Skin epidermis (tissue), 12 donors: ENCODE results near the gene ITGAX.
"Not testable (repeated sequence)": the region's sequence is repeated elsewhere in the genome, so short reads cannot be mapped to it uniquely, and the experiment has no call there.

Experiments
- H3K27ac ChIP-seq, 21 experiments: fragments of 200-600 bp; sonication (generic) in 11 of 21; one replicate each; pipeline ENCODE4 v1.5.0; 2020; ENCODE audit warnings: mild to moderate bottlenecking in 3 of 21, inconsistent platforms in 2 of 21, moderate library complexity in 2 of 21
- H3K4me3 ChIP-seq, 7 experiments: fragments of 200-600 bp; sonication (generic) in 2 of 7; one replicate each; pipeline ENCODE4 v1.5.0; 2020; ENCODE audit warnings: inconsistent platforms in 2 of 7, mild to moderate bottlenecking in 2 of 7, moderate library complexity in 1 of 7

ITGAX gene

DNA sequence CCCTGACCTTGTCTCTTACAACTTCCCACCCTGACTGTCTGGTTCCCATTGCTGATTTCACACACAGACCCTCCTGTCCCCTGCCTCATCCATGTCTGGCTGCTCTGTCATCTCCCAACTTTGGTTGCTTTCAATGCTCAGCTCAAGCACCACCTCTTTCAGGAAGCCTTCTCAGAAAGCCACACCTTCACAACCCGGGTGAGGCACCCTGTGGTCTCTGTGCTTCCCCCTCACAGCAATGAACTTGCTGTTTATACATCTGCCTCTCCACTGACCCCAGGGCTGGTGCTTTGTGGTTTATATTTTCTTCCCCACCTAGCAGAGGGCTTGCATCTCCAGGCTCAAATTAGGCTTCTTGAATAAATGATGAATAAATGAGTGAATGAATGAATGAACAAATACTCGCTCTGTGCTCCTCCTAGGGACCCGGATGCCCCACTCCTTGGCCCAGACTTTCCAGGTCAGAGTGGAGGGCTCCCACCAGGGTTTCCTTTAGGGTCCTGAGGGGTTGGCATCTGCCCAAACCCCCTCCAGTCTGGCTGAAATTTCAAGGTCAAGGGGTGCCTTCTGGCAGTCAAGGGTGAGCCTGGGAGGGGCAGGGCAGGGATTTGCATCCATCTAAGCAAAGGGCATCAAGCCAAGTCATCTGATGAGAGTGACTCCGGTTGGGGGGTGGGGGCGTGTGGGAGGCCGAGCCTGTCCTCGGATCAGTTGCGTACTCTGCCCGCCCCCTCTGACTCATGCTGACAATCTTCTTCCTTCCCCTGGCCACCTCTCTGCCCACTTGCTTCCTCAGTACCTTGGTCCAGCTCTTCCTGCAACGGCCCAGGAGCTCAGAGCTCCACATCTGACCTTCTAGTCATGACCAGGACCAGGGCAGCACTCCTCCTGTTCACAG, at the start of gene ITGAX:
ITGAX (plus strand) TSS at position 783 of the 898 bp plus-strand sequence; CDS start at position 862, 79 bp downstream.
- Histone ChIP-seq H3K27ac (peak within 1 kb of the TSS in 15 of 21 experiments; percentile 8 to 79 (median 51)), H3K4me3 (peak within 1 kb of the TSS in 4 of 7 experiments; percentile 7 to 30 (median 20))

DNA sequence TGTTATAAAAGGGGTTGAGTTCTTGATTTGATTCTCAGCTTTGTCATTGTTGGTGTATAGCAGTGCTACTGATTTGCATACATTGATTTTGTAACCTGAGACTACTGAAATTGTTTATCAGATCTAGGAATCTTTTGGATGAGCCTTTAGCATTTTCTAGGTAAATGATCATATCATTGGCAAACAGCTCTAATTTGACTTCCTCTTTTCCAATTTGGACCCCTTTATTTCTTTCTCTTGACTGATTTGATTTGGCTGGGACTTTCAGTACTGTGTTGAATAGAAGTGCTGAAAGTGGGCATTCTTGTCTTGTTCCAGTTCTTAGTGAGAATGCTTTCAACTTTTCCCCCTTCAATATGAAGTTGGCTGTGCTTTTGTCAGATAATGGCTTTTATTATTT, 49.8 kb upstream of the ITGAX start:
- Histone ChIP-seq H3K27ac (no peak overlapping the region), H3K4me3 (no peak overlapping the region)

DNA sequence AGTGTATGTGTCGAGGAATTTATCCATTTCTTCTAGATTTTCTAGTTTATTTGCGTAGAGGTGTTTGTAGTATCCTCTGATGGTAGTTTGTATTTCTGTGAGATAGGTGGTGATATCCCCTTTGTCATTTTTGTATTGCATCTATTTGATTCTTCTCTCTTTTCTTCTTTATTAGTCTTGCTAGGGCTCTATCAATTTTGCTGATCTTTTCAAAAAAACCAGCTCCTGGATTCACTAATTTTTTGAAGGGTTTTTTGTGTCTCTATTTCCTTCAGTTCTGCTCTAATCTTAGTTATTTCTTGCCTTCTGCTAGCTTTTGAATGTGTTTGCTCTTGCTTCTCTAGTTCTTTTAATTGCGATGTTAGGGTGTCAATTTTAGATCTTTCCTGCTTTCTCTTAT, 46.6 kb upstream of the ITGAX start:
- H3K27ac ChIP-seq, H3K4me3 ChIP-seq: not testable (repeated sequence)

DNA sequence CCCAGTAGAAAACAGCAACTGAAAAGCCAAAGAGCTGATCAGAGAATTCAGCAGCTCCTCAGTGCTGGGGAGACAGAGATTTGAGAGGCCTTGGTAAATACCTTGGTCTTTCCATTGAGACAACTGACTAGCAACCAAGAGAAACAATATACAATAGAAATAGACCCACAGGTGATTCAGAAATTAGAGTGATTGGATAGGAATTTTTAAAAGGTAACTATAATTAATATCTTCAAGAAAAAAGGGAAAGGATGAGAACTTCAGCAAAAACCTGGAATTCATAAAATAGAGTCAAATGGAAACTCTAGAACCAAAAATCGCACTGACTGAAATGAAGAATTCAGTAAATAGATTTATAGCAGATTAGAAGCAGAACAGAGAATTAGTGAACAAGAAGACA, 32.5 kb upstream of the ITGAX start:
- Histone ChIP-seq H3K4me3 (no peak overlapping the region), H3K27ac (no peak overlapping the region)

DNA sequence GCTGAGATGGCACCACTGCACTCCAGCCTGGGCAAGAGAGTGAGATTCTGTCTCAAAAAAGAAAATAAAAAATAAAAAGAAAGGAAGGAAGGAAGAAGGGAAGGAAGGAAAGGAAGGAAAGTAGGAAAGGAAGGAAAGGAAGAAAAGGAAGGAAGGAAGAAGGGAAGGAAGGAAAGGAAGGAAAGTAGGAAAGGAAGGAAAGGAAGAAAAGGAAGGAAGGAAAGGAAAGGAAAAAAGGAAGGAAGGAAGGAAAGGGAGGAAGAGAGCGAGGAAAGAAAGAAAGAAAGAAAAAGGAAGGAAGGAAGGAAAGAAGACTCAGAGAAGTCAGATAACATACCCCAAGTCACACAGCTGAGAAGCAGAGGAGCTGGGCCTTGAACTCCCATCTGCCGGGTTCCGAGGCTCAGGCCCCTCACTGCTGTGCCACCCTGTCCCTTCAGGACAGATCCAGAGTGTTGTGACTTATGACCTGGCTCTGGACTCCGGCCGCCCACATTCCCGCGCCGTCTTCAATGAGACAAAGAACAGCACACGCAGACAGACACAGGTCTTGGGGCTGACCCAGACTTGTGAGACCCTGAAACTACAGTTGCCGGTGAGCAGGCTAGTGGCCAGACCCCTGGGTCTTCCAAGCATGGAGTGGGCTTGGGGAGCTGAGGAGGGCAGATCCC, 30.9 kb upstream of the ITGAX start:
- Histone ChIP-seq H3K27ac (no peak overlapping the region), H3K4me3 (no peak overlapping the region)

DNA sequence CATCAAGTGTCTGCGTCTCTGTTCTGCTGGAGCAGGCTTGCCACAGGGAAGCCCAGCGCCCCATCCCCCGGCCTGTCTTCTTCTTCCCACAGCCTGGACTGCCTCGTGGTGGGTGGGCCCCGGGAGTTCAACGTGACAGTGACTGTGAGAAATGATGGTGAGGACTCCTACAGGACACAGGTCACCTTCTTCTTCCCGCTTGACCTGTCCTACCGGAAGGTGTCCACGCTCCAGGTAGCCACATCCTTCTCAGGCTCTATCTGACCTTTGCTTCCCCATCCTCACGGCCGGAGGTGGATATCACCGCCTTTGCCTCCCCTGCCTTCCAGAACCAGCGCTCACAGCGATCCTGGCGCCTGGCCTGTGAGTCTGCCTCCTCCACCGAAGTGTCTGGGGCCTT, 29.8 kb upstream of the ITGAX start:
- Histone ChIP-seq H3K4me3 (no peak overlapping the region), H3K27ac (no peak overlapping the region)

DNA sequence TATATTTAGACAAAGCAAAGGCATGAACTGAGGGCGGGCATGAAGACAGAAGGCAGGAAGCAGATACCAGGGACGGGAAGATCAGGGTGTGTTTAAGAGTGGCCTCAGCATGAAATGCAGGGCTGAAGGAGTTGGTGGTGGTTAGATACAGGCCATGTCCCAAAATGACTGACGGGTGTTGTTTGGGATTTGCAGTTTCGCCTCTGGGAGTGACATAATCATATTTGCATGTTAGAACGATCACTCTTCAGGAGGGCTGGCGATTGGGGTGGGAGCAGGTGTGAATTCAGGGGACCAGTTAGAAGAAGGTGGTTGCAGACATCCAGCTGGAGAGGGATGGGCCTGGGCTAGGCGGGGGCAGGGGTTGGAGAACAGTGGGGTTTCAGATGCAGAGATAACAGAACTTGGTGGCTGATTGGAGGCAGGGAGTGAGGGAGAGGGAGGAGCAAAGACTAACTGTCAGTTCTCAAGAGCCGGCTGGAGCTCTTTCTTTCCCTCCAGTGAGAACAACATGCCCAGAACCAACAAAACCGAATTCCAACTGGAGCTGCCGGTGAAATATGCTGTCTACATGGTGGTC, 27.2 kb upstream of the ITGAX start:
- Histone ChIP-seq H3K4me3 (no peak overlapping the region), H3K27ac (no peak overlapping the region)

DNA sequence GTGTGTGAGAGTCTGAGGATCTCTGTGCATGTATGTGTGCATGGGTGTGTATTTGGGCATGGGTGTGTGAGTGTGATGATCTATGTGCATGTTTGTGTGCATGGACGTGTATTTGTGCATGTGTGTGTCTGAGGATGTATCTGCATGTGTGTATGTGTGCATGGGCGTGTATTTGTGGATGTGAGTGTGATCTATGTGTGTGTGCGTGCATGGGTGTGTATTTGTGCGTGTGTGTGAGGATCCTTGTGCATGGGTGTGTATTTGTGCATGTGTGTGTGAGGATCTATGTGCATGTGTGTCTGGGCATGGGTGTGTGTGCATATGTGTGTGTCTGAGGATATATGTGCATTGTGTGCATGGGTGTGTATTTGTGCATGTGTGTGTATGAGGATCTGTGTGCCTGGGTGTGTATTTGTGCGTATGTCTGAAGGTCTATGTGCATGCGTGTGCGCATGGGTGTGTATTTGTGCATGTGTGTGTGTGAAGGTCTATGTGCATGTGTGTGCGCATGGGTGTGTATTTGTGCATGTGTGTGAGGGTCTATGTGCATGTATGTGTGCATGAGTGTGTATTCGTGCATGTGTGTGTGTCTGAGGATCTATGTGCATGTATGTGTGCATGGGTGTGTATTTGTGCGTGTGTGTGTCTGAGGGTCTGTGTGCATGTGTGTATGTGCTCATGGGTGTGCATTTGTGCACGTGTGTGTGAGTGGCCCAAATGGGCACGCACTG, 26.5 kb upstream of the ITGAX start:
- H3K27ac ChIP-seq = no peak overlapping the region
- no peak overlapping the region for H3K4me3 ChIP-seq

DNA sequence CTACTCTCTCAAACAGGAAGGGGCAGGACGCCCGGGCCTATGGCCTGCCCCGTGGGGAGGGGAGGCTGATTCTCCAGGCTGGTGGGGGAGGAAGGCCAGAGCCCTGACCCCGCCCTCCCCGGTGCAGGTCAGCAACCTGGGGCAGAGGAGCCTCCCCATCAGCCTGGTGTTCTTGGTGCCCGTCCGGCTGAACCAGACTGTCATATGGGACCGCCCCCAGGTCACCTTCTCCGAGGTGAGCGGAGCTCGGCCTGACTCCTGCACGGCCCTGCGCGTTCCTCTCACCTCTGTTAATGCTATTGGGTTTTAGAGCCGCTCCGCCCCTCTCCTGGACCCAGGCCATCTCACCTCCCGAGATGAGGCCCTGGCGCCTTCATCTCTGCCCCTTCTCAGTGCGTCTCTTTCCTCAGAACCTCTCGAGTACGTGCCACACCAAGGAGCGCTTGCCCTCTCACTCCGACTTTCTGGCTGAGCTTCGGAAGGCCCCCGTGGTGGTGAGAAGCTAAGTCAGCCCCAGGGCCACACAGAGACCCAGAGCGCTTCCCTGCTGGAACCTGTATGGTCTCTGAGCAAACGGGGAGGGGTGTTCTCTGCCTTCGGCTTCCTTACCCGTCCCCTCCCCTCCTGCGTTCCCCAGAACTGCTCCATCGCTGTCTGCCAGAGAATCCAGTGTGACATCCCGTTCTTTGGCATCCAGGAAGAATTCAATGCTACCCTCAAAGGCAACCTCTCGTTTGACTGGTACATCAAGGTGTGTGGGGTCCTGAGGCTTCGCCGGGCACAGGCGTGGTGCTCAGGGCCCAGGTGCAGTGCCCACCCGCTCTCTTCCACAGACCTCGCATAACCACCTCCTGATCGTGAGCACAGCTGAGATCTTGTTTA, 25.1 kb upstream of the ITGAX start:
- Histone ChIP-seq H3K27ac (no peak overlapping the region), H3K4me3 (no peak overlapping the region)

DNA sequence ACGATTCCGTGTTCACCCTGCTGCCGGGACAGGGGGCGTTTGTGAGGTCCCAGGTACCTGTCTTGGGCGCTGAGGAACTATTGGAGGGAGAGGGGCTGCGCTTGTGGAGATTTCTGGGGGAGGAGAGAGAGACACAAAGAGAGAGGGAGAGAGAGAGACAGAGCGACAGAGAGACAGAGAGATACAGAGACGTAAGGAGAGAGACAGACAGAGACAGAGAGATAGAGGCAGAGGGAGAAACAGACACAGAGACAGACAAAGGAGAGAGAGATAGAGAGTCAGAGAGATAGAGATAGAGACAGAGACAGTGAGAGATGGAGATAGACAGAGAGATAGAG, 24.5 kb upstream of the ITGAX start:
- no peak overlapping the region for H3K27ac ChIP-seq

DNA sequence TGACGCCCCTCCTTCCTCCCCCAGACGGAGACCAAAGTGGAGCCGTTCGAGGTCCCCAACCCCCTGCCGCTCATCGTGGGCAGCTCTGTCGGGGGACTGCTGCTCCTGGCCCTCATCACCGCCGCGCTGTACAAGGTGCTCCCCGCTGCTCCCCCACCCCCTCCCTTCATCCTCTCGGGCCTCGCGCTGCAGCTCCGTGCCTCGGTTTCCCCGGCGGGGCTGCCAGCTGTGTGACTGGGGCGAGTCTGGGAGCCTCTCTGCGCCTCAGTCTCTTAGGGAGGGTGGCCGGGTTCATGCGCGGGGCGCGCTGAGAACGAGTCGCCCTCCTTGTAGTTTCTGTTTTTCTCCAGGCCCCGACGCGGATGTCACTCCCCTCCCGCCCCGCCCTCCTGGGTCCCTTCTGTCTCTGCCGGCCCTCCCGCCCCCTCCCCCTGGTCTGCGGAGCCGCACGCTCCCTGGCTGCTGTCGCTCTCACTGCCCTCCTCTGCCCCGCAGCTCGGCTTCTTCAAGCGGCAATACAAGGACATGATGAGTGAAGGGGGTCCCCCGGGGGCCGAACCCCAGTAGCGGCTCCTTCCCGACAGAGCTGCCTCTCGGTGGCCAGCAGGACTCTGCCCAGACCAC, 23.7 kb upstream of the ITGAX start:
- peak overlapping the region in 1 of 21 experiments; percentile 5 for H3K27ac ChIP-seq
- H3K4me3 ChIP-seq = peak overlapping the region; percentile 15 to 33 (median 30)

More for the DNA sequence above, 24.5 kb upstream of the ITGAX start:
- peak overlapping the region in 1 of 7 experiments; percentile 31 for H3K4me3 ChIP-seq

DNA sequence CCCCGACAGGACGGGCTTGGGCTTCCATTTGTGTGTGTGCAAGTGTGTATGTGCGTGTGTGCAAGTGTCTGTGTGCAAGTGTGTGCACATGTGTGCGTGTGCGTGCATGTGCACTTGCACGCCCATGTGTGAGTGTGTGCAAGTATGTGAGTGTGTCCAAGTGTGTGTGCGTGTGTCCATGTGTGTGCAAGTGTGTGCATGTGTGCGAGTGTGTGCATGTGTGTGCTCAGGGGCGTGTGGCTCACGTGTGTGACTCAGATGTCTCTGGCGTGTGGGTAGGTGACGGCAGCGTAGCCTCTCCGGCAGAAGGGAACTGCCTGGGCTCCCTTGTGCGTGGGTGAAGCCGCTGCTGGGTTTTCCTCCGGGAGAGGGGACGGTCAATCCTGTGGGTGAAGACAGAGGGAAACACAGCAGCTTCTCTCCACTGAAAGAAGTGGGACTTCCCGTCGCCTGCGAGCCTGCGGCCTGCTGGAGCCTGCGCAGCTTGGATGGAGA, 23.1 kb upstream of the ITGAX start:
- H3K4me3 ChIP-seq = peak overlapping the region in 3 of 7 experiments; percentile 15 to 33 (median 30)
- no peak overlapping the region for H3K27ac ChIP-seq

DNA sequence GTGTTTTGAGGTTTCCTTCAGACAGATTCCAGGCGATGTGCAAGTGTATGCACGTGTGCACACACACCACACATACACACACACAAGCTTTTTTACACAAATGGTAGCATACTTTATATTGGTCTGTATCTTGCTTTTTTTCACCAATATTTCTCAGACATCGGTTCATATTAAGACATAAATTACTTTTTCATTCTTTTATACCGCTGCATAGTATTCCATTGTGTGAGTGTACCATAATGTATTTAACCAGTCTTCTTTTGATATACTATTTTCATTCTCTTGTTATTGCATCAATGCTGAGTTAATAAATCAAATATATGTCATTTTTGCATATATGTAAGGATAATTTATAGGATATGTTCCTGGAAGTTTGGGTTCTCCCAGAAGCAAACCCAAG, 22.4 kb upstream of the ITGAX start:
- H3K4me3 ChIP-seq = no peak overlapping the region
- H3K27ac ChIP-seq = no peak overlapping the region

DNA sequence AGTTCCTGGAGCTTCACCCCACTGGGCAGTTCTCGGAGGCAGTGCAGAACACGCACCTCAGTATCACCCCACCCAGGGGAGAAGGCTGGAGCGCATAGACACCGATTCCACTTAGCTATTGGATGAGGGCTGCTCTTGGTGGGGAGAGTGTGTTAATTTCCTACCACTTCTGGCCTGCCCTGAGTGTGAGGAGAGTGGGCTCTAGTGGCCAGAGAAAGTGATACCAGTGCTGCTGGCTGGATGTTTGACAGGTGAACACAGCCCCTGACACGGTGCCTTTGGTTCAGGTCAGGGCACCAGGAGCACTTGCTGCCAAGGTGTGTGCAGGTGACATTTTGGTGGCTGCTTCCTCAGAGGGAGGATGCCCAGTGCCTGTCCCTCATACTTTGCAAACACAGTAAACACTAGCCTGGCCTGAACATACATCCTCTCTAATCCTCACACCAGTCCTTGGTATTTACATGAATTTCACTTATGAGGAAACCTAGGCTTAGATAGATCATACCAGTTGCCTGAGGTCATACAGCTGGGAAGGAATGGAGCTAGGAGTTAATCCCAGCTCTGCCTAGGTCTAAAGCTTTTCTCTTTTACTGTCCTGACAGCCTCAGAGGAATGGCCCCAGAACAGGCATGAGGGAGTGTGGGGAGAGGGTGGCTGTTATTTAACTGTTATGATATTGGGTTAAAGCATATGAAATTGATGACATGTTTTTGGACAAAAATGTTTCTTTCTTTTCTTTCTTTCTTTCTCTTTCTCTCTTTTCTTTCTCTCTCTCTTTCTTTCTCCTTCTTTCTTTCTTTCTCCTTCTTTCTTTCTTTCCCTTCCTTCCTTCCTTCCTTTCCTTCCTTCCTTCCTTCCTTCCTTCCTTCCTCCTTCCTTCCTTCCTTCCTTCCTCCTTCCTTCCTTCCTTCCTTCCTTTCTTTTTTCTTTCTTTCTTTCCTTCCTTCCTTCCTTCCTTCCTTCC, 21.0 kb upstream of the ITGAX start:
- no peak overlapping the region for H3K4me3 ChIP-seq
- no peak overlapping the region for H3K27ac ChIP-seq

DNA sequence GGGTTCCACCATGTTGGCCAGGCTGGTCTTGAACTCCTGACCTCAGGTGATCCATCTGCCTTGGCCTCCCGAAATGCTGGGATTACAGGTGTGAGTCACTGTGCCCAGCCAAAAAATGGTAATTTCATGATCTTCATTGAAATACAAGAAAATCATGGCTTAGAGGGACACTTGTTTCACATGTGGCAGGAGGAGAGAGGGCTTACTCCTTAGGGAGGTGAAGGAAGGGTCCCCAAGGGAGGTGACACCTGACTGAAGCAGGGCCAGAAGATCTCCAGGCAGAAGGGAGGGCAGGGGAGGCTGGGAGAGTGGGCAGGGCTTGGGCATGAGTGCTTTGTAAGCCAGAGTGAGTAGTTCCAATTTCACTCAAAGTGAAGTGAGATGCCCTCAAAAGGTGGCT, 20.0 kb upstream of the ITGAX start:
- no peak overlapping the region for H3K4me3 ChIP-seq

DNA sequence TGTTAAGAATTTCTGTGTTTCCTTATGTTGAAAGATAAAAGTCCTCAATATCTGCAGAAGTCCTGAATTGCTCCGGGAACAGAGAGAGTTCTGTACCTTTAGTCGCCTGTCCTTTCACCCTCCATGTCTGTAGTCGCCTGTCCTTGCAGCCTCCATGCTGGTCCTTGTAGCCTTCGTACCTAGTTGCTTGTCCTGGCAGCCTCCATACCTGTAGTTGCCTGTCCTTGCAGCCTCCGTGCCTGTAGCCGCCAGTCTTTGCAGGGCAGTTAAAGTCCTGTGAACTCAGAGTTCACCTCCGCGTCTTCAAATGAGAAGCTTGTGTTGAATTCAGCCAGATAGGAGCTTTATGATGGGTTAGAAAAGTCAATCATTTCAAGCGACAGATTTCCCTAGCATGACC, 19.5 kb upstream of the ITGAX start:
- Histone ChIP-seq H3K4me3 (no peak overlapping the region), H3K27ac (no peak overlapping the region)

More for the DNA sequence above, 20.0 kb upstream of the ITGAX start:
- H3K27ac ChIP-seq = no peak overlapping the region

DNA sequence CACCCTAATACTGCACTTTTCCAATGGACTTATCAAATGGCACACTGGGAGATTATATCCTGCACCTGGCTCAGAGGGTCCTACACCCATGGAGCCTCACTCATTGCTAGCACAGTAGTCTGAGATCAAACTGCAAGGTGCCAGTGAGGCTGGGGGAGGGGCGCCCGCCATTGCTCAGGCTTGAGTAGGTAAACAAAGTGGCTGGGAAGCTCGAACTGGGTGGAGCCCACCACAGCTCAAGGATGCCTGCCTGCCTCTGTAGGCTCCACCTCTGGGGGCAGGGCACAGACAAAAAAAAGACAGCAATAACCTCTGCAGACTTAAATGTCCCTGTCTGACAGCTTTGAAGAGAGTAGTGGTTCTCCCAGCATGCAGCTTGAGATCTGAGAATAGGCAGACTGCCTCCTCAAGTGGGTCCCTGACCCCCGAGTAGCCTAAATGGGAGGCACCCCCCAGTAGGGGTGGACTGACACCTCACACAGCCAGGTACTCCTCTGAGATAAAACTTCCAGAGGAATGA, 16.8 kb upstream of the ITGAX start:
- H3K27ac ChIP-seq, H3K4me3 ChIP-seq: not testable (repeated sequence)
